Testis (tissue), 3 donors: ENCODE results near the gene CRY1. TPM values are rescaled to one million over a fixed set of nuclear protein-coding genes. Genes with fewer than 3 reads are reported as not detected.
"Not testable (repeated sequence)": the region's sequence is repeated elsewhere in the genome, so short reads cannot be mapped to it uniquely, and the experiment has no call there.

Source experiments
- DNase-seq: peaks from one replicate; pipeline ENCODE4 v3.0.0-alpha.2; 2019
- H3K27ac ChIP-seq, 2 donors: fragments of 200-600 bp; sonication (generic); one replicate each; pipeline ENCODE4 v1.5.1; 2019
- H3K27me3 ChIP-seq: fragments of 200-600 bp; sonication (generic); one replicate; pipeline ENCODE4 v1.5.1; 2019
- H3K36me3 ChIP-seq: fragments of 200-600 bp; sonication (generic); one replicate; pipeline ENCODE4 v1.5.1; 2017; ENCODE audit warnings: low read depth; ENCODE audit errors: missing control alignments
- H3K4me1 ChIP-seq: fragments of 200-600 bp; sonication (generic); one replicate; pipeline ENCODE4 v1.5.1; 2019
- H3K4me3 ChIP-seq, 2 donors: fragments of 200-600 bp; sonication (generic); one replicate each; pipeline ENCODE4 v1.5.1; 2017 to 2019
- H3K9me3 ChIP-seq: fragments of 200-600 bp; sonication (generic); one replicate; pipeline ENCODE4 v1.5.1; 2017
- POLR2A ChIP-seq: fragments of 450-650 bp; IDR thresholded peaks from one replicate; pipeline ENCODE4 v1.6.1; 2017; ENCODE audit warnings: antibody characterized with exemption, mild to moderate bottlenecking, moderate library complexity
- WGBS, 2 donors: methylation state at CpG; one replicate each; pipeline ENCODE4 v1.1.5; 2018; 5-methylcytosine and 5-hydroxymethylcytosine counted together
- intact Hi-C: fragments of 100-400 bp; cut with DNase I; formaldehyde crosslinking; loops from one replicate; pipeline ENCODE4 v1.15.1; 2023; ENCODE audit warnings: low total_unique reads
- polyA plus RNA-seq: library from polyadenylated mRNA; stranded (reverse); fragments of 350-450 nt; fragmentation: Illumina TruSeq; extraction: RNeasy Lipid Tissue Mini Kit (QIAGEN cat#74804); gene quantifications from one replicate; pipeline ENCODE4 v1.2.3, GENCODE V29; 2014; ENCODE audit warnings: low read depth, low replicate concordance; ENCODE audit not compliant: insufficient read depth
- total RNA-seq, 2 donors: library from RNA; depleted of rRNA; stranded (reverse); fragments of >200 nt; gene quantifications; one replicate each; pipeline ENCODE4 v1.2.3, GENCODE V29; 2016
- TF ChIP-seq, protein P1 (sequence below), 3 experiments: fragments of 450-650 bp in 2 of 3; fragments of 200-600 bp in 1 of 3; sonication (generic) in 1 of 3; IDR thresholded peaks; one replicate each; pipeline ENCODE4 v1.5.1; 2016 to 2019; ENCODE audit warnings: antibody characterized with exemption in 3 of 3, mild to moderate bottlenecking in 2 of 3, moderate library complexity in 1 of 3

CRY1 gene
- total and polyA plus RNA-seq, 3 donors from 2014 or later, result 63.0 to 92.0 (median 71.6) TPM

DNA sequence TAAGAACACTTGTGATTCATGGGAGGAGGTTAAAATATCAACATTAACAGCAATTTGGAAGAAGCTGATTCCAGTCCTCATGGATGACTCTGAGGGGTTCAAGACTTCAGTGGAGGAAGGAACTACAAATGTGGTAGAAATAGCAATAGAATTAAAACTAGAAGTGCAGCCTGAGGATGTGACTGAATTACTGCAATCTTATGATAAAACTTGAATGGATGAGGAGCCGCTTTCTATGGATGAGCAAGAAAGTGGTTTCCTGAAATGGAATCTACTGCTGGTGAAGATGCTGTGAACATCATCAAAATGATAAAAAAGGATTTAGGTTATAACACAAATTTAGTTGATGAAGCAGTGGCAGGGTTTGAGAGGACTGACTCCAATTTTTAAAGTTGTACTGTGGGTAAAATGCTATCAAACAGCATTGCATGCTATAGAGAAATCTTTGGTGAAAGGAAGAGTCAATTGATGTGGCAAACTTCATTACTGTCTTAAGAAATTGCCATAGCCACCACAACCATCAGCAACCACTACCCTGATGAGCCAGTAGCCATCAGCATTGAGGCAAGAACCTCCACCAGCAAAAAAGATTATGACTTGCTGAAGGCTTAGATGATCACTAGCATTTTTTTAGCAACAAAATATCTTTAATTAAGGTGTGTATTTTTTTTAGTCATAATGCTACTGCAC is 80.5 kb downstream of the CRY1 start:
- H3K36me3 ChIP-seq, result no peaks in the 10 kb centered on the region
- no peaks in the 10 kb centered on the region for H3K27me3 ChIP-seq
- no peak overlapping the region for H3K4me3 ChIP-seq
- 82 to 100% methylated on average over 1 of the region's 1 CpG for whole genome bisulfite sequencing, 2 donors
- H3K4me1 ChIP-seq, result no peaks in the 10 kb centered on the region
- no peak overlapping the region for H3K27ac ChIP-seq
- DNase-seq, result no peak
- intact Hi-C loops, result no loop called here
- no peaks in the 10 kb centered on the region for H3K9me3 ChIP-seq
- no peak for TF ChIP-seq POLR2A
- TF ChIP-seq, protein P1, sequence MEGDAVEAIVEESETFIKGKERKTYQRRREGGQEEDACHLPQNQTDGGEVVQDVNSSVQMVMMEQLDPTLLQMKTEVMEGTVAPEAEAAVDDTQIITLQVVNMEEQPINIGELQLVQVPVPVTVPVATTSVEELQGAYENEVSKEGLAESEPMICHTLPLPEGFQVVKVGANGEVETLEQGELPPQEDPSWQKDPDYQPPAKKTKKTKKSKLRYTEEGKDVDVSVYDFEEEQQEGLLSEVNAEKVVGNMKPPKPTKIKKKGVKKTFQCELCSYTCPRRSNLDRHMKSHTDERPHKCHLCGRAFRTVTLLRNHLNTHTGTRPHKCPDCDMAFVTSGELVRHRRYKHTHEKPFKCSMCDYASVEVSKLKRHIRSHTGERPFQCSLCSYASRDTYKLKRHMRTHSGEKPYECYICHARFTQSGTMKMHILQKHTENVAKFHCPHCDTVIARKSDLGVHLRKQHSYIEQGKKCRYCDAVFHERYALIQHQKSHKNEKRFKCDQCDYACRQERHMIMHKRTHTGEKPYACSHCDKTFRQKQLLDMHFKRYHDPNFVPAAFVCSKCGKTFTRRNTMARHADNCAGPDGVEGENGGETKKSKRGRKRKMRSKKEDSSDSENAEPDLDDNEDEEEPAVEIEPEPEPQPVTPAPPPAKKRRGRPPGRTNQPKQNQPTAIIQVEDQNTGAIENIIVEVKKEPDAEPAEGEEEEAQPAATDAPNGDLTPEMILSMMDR (IDR thresholded peaks at IDR 0.05), result no peak

DNA sequence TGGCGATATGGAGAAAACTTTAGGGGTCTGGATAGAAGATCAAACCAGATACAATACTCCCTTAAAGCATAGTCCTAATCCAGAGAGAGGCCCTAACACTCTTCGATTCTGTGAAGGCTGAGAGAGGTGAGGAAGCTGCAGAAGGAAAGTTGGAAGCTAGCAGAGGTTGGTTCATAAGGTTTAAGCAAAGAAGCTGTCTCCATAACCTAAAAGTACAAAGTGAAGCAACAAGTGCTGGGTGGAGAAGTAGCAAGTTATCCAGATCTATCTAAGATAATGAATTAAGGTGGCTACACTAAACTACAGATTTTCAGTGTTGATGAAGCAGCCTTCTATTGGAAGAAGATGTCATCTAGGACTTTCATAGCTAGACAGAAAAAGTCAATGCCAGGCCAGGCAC is 81.8 kb downstream of the CRY1 start:
- no peaks in the 10 kb centered on the region for H3K27me3 ChIP-seq
- no peaks in the 10 kb centered on the region for H3K4me1 ChIP-seq
- H3K9me3 ChIP-seq, result no peaks in the 10 kb centered on the region
- no peaks in the 10 kb centered on the region for H3K36me3 ChIP-seq
- no peak overlapping the region for H3K27ac ChIP-seq
- WGBS, 2 donors, result 85 to 94% methylated on average over 2 of the region's 2 CpGs
- TF ChIP-seq POLR2A, result no peak
- TF ChIP-seq, protein P1 (IDR thresholded peaks at IDR 0.05), result no peak
- H3K4me3 ChIP-seq, result no peak overlapping the region
- no peak for DNase-seq
- intact Hi-C loops, result no loop called here

DNA sequence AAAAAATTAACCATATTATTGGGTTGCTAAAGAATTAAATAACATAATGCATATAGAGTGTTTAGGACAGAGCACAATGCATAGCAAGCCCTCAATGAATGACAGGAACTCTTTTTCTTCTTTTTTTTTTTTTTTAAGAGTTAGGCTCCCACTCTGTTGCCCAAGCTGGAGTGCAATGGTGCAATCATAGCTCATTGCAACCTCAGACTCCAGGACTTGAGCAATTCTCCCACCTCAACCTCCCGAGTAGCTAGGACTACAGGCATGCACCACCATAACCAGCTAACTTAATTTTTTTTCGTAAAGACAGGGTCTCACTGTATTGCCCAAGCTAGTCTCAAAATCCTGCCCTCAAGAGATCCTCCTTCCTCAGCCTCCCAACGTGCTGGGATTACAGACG is 85.9 kb downstream of the CRY1 start:
- WGBS, 2 donors, result 94 to 99% methylated on average over 4 of the region's 4 CpGs
- Histone ChIP-seq H3K4me1 (no peaks in the 10 kb centered on the region), H3K4me3 (no peak overlapping the region), H3K27me3 (no peaks in the 10 kb centered on the region), H3K36me3 (no peaks in the 10 kb centered on the region), H3K27ac (no peak overlapping the region), H3K9me3 (no peaks in the 10 kb centered on the region)
- intact Hi-C loops, result no loop called here
- TF ChIP-seq, protein P1 (IDR thresholded peaks at IDR 0.05), result no peak
- TF ChIP-seq POLR2A, result no peak
- no peak for DNase-seq

DNA sequence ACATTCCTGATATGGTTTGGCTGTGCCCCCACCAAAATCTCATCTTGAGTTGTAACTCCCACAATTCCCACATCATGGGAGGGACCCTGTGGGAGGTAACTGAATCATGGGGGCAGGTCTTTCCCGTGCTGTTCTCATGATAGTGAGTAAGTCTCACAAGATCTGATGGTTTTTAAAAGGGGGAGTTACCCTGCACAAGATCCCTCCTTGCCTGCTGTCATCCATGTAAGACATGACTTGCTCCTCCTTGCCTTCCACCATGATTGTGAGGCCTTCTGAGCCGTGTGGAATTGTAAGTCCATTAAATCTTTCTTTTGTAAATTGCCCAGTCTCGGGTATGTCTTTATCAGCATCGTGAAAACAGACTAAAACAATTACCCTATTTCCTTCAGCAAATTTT is 90.7 kb downstream of the CRY1 start:
- H3K36me3 ChIP-seq, H3K27ac ChIP-seq, DNase-seq, H3K4me3 ChIP-seq, H3K27me3 ChIP-seq, H3K9me3 ChIP-seq, intact Hi-C loops, H3K4me1 ChIP-seq: not testable (repeated sequence)
- WGBS, 2 donors, result 62 to 77% methylated on average over 4 of the region's 4 CpGs

DNA sequence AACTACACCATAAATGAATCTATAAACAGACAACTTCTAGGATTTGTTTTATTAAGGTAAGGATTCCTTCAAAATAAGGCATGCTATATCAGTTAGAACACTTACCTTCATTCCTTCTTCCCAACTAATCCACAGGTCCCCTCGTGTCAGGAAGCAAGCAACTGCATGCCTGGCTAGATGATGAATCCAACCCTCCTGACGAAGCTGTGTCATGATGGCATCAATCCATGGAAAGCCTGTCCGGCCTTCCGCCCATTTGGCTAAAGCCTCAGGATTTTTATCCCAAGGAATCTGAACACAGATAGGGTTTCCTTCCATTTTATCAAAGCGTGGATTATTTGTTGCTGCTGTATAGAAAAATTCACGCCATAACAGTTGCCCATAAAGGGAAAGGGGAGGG is 93.9 kb downstream of the CRY1 start:
- Histone ChIP-seq H3K27me3 (no peaks in the 10 kb centered on the region), H3K27ac (no peak overlapping the region), H3K9me3 (no peaks in the 10 kb centered on the region), H3K4me3 (no peak overlapping the region), H3K36me3 (no peaks in the 10 kb centered on the region), H3K4me1 (peaks cover 4% of the 10 kb centered on the region)
- DNase-seq, result no peak
- WGBS, 2 donors, result 92 to 93% methylated on average over 6 of the region's 6 CpGs
- no peak for TF ChIP-seq POLR2A
- TF ChIP-seq, protein P1 (IDR thresholded peaks at IDR 0.05), result no peak
- intact Hi-C loops, result no loop called here
